GM21529 (cell line): ENCODE measurements around the gene NRTN.
"Not testable (repeated sequence)": the region's sequence is repeated elsewhere in the genome, so short reads cannot be mapped to it uniquely, and the experiment has no call there.

ENCODE experiments used
- ATAC-seq: cut with Tn5 transposase; IDR thresholded peaks from one replicate; pipeline ENCODE4 v1.9.1; 2021; ENCODE audit not compliant: unreplicated experiment

The NRTN gene

DNA sequence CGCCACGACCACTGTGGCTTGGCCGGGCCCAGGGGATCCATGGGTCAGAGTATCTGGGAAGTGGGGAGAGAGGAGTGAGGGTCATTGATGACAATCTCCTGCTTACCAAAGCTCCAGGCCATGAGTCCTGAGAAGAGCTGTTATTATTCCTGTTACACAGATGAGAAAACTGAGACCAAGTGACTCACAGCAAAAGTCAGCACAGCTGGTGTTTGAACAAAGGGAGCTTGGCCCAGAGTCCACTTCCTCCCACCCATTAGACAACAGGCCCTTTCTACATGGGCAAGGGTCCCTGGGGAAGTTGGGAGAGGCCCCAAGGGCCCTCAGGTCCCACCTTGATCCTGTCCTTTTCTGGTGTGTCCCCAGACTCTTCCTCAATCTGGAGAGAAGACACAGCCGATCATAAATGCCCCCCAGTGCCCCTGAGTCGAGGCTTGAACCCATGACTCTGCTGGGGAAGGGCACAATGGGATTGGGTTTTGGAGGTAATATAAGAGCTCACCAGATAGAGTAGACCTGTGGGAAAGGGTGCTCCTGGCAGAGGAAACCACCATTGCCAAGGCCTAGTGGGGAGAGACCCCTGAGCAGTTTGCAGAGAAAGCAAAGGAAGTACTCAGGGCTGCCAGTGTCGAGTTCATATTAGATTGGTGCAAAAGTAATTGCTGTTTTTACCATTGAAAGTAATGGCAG is 27.8 kb downstream of the NRTN start:
- no peak for ATAC-seq

- ATAC-seq: no peak
Measured at GRCh38 chr19:5837761-5838352, 33.0 kb downstream of the NRTN start.

GRCh38 chr19:5838353-5839064 is 33.6 kb downstream of the NRTN start:
- ATAC-seq: no peak

DNA sequence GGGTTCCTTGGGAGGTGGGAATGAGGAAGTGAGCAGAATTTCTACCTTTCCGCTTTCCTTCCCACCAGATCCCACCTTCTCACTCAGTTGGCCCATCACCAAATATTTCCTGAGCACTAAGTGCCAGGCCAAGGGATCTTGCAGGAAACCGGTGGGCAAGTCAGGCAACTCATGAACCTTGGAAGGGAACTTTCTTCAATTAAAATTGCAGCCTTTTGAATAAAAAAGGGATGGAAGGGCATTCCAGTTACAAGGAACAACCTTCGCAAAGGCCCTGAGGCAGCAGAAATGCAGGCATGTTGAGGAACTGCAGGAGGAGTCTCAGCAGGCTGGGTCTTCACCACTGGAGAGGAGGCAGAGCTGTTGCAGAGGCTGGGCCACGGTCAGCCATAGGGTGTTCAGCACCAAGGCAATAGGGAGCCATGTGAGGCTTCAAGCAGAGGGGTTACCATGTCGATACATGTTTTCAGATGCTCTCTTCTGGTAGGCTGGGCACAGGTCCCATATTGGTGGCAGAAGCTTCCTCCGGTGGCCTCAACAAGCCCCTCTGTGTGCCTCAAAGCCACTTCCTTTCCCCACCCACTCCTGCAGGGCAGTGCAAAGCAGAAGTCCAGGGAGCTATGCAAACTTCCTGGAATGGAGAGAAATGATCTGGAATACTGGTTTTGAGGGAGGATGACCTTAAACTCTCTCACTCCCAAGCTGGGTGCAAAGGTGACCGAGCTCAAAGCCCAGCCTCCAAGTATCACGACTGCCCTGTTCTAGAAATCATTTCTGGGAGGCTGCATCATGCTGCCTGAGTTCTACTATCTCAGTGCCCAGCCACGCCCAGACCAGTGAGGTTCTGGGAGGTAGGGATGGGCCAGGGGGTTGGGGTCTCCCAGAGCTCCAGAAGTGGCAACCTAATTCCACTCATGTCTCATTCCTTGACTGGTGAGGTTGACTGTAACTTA is 34.5 kb downstream of the NRTN start, which contains the start of gene FUT6:
TSS of gene FUT6 (minus strand) at position 638 of the 953 bp plus-strand sequence. CDS start 7,135 bp downstream, outside the sequence.
- ATAC-seq: no peak

GRCh38 chr19:5841735-5842111 is 36.9 kb downstream of the NRTN start:
- ATAC-seq: not testable (repeated sequence)

DNA sequence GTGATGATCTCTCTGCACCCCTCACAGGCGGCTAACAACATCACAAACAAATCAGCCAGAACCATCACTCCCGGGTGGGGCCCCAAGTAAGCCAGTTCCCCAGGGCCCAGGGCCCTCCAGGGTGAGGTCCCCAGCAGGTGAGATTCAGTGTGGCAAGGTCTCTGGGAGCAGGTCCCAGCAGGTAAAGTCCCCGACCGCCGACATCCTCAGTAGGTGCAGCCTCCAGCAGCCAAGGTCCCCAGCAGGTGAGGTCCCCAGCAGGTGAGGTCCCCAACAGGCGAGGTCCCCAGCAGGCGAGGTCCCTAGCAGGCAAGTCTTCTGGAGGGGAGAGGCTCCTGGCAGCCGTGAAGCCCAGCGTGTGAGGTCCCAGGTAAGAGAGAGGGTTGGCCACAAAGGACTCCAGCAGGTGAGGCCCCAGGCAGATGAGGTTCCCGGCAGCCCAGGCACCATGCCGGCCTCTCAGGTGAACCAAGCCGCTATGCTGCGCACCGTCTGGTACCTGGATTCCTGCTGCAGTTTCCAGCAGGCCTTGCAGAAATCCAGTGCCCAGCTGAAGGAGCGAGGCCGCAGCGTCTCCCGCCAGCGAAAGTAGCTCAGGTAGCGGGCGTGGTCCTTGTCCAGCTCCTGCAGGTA is 38.5 kb downstream of the NRTN start:
- ATAC-seq: no peak

- ATAC-seq: no peak
Measured at GRCh38 chr19:5844456-5845433, 39.9 kb downstream of the NRTN start.

GRCh38 chr19:5847846-5848245 is 43.0 kb downstream of the NRTN start:
- not testable (repeated sequence) for ATAC-seq

GRCh38 chr19:5848621-5849020 is 43.8 kb downstream of the NRTN start:
- ATAC-seq: not testable (repeated sequence)

- no peak for ATAC-seq
Measured at GRCh38 chr19:5850189-5850588, 45.3 kb downstream of the NRTN start.

GRCh38 chr19:5850743-5851293 is 46.0 kb downstream of the NRTN start:
- ATAC-seq: no peak

GRCh38 chr19:5851302-5851701 is 46.4 kb downstream of the NRTN start, which contains the start of gene FUT3:
FUT3 (minus strand) TSS chr19:5851449.
- no peak for ATAC-seq

GRCh38 chr19:5854121-5854520 is 49.3 kb downstream of the NRTN start:
- ATAC-seq: not testable (repeated sequence)

DNA sequence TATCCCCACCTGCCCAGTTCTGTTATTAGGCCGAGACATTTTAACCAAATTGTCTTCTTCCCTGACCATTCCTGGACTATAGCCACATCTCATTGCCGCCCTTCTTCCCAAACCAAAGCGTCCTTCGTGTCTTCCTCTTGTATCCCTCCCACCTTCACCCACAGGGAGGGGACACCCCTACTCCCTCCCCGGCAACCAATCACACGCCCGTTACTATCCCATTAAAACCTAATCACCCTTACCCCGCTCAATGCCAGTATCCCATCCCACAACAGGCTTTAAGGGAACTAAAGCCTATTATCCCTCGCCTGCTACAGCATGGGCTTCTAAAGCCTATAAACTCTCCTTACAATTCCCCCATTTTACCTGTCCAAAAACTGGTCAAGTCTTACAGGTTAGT is 50.3 kb downstream of the NRTN start:
- not testable (repeated sequence) for ATAC-seq

GRCh38 chr19:5857203-5858081 is 52.6 kb downstream of the NRTN start:
- ATAC-seq: no peak

DNA sequence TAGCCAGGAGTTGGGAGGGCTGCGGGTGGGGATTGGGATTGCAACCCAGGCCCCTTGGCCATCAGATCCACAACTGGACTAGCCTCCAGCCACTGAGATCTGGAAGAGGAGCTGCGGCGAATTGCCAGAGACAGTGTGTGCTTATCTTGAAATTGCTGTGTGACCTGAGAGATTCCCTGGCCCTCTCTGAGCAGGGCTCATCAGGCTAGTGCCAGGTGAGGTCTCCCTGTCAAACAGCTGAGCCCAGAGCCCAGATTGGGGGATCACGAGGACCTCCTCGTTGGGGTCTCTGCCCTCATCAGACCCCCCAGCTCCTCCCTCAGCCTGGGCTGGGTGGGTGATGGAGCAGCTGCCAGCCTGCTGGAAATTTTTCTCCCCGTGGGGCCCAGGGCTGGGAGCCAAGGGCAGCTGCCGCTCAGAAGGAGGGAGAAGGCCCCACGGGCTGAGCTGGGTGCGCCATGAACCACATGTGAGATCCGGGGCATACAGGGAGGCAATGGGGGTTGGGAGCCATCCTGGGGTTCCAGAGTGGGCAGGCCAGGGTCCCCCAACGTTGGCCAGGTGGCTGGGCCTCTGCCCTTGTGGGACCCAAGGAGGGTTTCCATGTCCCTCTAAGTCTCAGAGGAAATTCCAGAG is 58.3 kb downstream of the NRTN start:
- ATAC-seq: no peak

GRCh38 chr19:5864013-5864720 is 59.3 kb downstream of the NRTN start:
- ATAC-seq: no peak
